H54 (cell line): ENCODE measurements around the gene ASB2.

ENCODE experiments used
- DNase-seq: peaks from one replicate; pipeline ENCODE4 v3.0.0; 2011; ENCODE audit warnings: low spot score, mixed read lengths; ENCODE audit not compliant: insufficient read length
- FAIRE-seq: peaks from 3 replicates; lab custom pipeline; 2011; peaks lifted over from hg19 to GRCh38; lab: Jason Lieb, UNC
- POLR2A ChIP-seq: IDR thresholded peaks from 2 replicates; pipeline ENCODE4 v1.6.1; 2011; ENCODE audit warnings: low read depth, mild to moderate bottlenecking, low read length

The ASB2 gene

DNA sequence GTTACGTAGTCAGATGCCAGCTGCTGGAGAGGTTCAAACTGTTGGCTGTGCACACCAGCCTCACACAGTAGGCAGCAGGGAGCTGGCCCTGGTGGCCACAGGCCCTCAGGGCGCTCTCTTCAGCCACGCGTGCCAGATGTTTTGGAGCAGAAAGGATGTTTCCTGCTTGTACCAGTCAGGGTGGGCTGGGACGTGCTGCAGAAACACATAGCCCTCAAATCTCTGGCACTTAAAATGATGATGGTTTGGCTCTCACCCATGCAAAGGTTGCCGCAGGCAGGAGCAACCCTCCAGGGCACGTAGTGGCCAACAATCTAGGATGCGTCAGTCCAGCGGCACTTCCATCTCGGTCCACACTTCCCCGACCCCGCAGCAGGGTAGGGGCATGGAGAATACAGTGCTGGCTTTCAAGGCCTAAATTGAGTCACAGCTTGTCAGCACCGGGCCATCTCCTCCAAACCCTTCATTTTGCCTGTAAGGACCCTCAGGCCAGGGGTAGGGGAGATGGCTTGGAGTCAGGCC lies 50.9 kb downstream of the ASB2 start:
- FAIRE-seq = no peak
- no peak for DNase-seq
- TF ChIP-seq POLR2A = no peak

DNA sequence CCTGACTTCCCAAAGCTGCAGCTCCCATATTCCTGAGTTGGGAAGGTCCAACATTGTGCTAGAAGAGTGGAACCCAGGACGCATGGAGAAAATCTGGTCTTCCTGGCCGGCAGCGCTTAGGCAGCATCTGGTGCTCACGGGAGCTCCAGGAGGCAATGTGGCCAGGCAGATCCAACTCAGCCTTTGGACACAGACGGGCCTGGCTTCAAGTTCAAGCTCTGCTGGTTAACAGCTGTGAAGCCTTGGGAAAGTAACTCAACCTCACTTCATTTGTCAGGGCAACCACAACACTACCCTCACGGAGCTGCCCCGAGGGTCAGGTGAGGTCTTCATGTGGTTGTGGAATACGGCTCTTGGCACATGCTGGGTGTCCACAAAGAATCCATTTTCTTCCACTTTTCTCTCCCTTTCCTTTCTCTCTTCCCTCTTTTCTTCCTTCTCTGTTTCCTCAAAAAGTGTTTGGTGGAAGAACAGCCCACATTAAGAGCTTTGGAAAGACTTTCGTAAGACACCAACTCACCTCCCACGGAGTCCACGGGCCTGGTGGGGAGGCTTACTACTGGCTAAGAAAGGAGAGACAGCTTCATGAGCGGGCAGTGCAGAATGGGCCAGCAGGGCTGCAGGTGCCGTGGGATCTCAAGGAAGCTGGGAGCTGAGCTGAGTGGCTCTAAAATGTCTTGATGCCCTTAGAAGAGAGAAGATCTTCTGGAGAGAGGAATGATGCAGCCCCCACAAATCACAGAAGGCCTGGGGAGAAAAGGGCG lies 51.6 kb downstream of the ASB2 start:
- DNase-seq = no peak
- no peak for TF ChIP-seq POLR2A
- FAIRE-seq = no peak

DNA sequence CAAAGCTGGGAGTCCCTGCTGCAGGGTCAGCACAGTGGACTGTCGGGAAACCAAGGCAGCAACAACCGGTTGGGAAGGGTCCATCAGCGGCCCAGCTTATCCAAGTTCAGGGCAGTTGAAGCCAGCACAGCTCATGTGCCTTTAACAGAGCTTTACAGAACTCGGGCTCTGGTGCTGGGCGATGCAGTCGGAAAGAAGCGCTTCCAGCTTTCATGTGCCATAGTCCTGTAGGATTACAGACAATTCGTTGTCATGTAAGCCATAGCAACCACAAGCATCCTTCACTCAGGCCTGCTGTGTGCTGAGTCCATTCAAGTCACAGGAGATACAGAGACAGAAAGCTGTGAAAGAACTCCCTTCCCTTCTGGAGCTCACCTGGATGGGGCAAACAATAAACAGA lies 52.7 kb downstream of the ASB2 start:
- FAIRE-seq (no peak), DNase-seq (no peak)
- TF ChIP-seq POLR2A = no peak

DNA sequence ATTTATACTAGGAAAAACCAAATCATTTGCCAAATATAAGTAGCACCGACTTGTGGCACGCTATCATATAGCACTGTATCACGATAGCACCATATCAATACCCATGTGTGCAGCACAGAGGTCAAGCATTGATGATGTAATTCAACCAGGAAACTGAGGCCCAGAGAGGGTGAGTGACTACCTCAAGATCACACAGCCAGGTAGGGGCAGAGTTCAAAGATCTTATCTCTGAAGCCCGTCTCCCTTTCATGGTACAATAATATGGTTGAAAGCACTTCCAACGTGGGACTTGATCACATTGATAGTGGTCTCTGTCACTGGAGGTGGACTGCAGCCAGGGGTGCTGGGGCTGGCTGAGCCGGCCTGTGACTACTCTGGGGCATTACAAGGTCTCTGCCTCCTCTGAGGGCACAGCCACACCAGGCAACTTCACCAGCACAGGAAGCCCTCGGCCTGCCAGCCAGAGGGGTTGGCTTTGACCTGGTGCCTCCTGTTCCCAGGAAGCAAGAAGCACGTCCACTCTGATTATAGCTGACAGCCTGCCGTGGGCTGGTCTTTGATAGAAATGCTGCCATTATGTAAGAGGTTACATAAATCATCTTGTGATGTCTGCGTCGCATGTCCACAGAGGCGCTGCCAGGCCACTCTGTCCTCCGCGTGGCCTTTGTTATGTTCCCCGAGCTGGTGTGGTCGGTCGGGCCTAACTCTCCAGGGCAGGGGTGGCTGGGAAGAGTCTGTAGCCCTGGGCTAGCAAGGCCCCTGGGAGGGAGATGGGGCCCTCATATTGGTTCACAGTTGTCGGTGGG lies 55.2 kb downstream of the ASB2 start:
- DNase-seq = no peak
- TF ChIP-seq POLR2A = no peak
- no peak for FAIRE-seq

DNA sequence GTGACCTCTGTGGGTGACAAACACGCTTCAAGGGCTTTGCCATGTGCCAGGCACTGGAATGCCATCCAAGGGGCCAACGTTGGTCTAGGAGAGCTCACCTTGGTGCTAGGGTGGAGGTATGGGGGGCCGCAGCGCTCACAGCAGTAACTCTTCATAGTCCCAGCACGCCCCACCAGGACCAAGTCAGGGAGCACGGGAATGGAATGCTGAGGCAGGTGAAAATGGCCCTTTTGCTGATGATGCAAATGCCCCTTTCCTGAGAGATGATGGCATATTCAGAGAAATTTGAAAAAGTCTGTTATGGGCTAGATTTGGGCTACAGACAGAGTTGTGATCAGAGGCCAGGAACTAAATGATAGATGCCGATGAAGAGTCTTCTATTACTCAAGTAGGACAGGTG lies 59.2 kb downstream of the ASB2 start:
- TF ChIP-seq POLR2A = no peak
- FAIRE-seq = no peak
- DNase-seq = no peak

DNA sequence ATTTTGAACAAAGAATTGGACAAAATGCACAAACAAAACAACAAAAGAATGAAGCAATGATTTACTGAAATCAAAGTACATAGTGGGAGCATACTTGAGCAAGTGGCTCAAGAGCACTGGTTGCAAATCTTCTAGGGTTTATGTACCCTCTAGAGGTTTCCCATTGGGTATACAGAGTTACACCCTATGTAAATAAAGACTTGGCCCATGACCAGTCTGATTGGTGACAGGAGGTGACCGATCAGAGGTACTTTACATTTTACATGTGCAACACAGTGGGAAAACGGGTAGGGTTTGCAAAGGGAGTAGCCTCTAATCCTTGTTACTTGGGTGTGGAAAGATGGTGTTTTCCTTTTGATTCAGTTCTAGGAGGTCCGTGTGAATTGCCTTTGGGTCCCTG lies 59.9 kb downstream of the ASB2 start:
- no peak for FAIRE-seq
- TF ChIP-seq POLR2A = no peak
- DNase-seq = no peak

DNA sequence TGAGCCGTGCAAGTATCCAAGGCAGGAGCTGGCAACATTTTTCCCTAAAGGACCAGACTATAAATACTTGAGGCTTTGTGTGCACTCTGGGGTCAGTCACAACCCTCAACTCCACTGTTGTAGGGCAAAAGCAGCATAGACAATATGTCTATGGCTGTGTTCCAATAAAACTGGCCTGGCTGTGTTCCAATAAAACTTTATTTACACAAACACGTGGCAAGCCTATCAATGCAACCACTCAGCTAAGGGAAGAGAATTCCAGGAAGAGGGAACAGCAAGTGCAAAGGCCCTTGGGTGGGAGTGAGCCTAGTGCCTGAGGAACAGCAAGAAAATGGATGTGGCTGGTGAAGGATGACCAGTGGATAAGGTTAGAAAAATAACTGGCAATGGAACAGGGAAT lies 60.6 kb downstream of the ASB2 start:
- no peak for FAIRE-seq
- TF ChIP-seq POLR2A = no peak
- no peak for DNase-seq

DNA sequence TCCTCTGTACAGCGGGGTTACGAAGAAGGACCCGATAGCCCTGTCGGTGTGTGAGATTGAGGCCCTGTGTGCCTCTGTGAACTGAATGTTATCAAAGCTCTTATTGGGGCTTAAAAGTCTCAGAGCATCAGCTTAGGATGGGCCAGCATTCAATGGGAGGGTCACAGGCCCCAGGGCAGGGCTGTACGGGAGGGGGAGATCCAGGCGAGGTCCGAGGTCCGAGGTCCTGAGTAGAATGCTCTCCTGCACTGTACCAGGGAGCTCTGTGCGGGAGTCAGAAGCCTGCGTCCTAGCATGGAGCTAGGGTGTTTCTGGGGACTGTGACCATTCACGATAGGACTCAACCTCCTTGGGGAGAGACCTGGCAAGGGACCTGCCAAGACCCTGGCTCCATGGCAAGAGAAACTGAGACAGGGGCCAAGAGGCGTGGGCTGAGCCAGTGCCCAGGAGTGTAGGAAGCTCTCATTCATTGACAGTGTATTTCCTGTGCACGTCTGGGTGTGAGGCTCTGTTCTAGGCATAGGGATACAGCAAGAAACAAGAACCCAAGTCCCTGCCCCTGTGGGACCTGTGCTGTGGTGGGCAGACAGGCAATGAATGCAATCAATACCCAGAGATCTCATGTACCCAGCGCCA lies 61.2 kb downstream of the ASB2 start:
- DNase-seq (no peak), FAIRE-seq (no peak)
- no peak for TF ChIP-seq POLR2A

DNA sequence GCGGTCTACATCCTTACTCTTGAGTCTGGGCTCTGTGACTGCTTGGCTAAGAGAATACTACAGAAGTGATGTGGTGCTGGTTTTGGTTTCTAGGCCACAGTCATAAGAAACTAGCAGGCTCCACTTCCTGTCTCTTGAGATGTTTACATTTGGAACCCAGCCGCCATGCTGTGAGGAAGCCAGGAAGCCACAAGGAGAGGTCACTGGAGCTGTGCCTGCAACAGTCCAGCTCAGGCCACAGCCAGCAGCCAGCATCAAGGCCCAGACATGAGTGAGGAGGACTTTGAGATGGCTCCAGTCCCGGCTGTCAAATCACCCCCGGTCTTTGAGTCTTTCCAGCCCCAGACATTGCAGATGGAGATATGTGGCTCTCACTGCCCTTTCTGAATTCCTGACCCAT lies 62.1 kb downstream of the ASB2 start:
- no peak for FAIRE-seq
- no peak for TF ChIP-seq POLR2A
- no peak for DNase-seq

DNA sequence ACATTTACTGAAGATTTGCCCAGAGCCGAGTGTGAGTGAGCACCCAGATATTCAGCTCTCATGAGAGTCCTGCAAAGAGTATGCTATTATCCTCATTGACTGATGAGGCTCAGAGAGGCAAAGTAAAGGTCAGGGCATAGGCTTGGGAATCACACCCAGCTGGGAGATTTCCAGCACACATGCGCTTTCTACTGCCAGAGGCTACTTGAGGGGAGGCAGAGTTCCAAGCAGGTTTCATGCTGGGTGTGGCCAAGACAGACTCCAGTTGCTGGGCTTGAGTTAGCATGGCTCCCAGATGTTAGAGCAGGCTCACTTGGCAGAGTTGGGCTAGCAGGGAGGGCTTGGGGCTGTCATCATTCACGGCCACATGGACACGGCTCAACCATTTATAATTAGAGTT lies 63.6 kb downstream of the ASB2 start:
- FAIRE-seq (no peak), DNase-seq (no peak)
- no peak for TF ChIP-seq POLR2A

DNA sequence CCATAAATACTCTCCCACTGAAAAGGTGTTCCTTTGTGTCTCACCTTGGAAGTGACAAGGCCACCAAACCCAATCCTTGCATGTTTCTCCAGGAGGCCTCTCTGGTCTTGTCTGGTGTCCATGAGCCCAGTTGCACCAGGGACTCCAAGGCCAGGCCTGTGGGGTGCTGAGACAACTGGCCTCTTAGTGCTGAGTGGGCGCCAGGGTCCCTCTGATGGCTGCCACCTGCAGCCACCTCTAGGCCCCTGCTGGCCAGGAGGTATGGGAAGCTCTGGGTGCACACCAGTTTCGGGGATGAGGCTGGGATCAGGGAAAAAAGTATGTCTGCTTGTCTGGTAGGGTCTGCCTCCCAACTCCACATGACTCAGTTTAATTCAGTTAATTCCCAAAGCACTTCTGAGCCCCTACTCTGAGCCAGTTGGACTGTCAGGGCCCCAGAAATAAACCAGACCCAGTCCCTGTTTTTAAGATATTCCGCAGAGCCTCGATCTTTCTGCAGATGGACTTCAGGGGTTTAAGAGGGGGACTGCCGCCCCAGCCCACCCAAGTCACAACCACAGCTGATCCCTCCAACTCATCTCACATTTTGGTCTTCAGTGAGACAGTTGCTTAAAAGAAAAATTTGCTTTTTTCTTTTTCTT lies 64.3 kb downstream of the ASB2 start:
- FAIRE-seq = no peak
- TF ChIP-seq POLR2A = no peak

DNA sequence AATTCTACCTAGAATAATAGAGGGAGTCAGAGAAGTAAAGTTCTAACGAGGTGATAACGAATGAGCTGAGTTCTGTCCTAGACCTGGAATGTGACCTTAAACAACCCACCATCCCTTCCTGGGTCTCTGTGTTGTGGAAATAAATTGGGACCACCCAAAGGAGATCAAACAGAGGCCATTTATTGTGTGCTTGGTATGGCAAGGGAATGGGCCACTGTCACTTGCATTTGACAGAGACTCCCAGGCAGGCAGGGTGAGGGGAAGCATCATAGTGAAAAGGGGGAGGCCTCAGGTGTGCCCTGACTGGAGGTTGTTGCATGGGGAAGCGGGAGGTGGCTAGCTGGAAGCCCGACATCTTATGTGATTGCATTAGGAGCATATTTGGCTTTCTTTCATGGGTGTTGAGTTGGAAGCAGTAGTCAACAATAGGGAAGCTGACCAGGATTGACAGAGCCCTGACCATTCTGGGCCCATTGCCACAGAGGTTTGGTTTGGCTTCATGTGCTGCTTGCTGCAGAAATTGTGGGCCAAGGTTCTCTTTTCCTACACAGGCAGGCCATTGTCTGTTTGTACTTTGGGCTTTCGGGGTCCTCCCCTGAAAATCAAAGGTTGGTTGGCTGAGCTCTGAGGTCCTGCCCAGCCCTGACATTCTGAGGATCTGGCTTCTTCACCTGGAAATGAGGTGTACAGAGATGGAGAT lies 66.8 kb downstream of the ASB2 start:
- no peak for FAIRE-seq
- DNase-seq = no peak
- no peak for TF ChIP-seq POLR2A

More for the DNA sequence above, 64.3 kb downstream of the ASB2 start:
- no peak for DNase-seq
